RCC 7860 (cell line): ENCODE measurements around the gene NLN.
"Not testable (repeated sequence)": the region's sequence is repeated elsewhere in the genome, so short reads cannot be mapped to it uniquely, and the experiment has no call there.

Source experiments
- DNase-seq: peaks from one replicate; pipeline ENCODE4 v3.0.0-alpha.2; 2015; ENCODE audit warnings: low spot score
- FAIRE-seq: peaks from 2 replicates; lab custom pipeline; 2012; peaks lifted over from hg19 to GRCh38; lab: Jason Lieb, UNC

NLN gene

GRCh38 chr5:65805089-65805488, 83.1 kb downstream of the NLN start:
- no peak for FAIRE-seq
- DNase-seq: no peak

- DNase-seq, FAIRE-seq: not testable (repeated sequence)
These were observed 85.5 kb downstream of the NLN start for GRCh38 chr5:65807494-65807893.

GRCh38 chr5:65808251-65808741, 86.3 kb downstream of the NLN start:
- DNase-seq (no peak), FAIRE-seq (no peak)

GRCh38 chr5:65808818-65809217, 86.8 kb downstream of the NLN start:
- no peak for DNase-seq
- FAIRE-seq: no peak

- no peak for FAIRE-seq
- no peak for DNase-seq
These were observed 88.0 kb downstream of the NLN start for GRCh38 chr5:65809817-65810531.

GRCh38 chr5:65811004-65811403, 89.0 kb downstream of the NLN start:
- DNase-seq: peak; percentile 37
- peak; percentile 4 for FAIRE-seq

GRCh38 chr5:65811885-65812284, 89.9 kb downstream of the NLN start:
- no peak for DNase-seq
- no peak for FAIRE-seq

- FAIRE-seq (no peak), DNase-seq (no peak)
These were observed 90.6 kb downstream of the NLN start for GRCh38 chr5:65812648-65813047.

GRCh38 chr5:65813174-65813573, 91.2 kb downstream of the NLN start:
- DNase-seq: no peak
- no peak for FAIRE-seq

GRCh38 chr5:65815161-65815560, 93.2 kb downstream of the NLN start:
- no peak for DNase-seq
- no peak for FAIRE-seq

- FAIRE-seq (no peak), DNase-seq (no peak)
These were observed 94.7 kb downstream of the NLN start for GRCh38 chr5:65816729-65817128.

GRCh38 chr5:65817931-65818330, 95.9 kb downstream of the NLN start:
- DNase-seq (no peak), FAIRE-seq (no peak)

- FAIRE-seq: no peak
- DNase-seq: no peak
These were observed 96.6 kb downstream of the NLN start for GRCh38 chr5:65818592-65818991.

GRCh38 chr5:65819215-65819904, 97.4 kb downstream of the NLN start:
- FAIRE-seq (no peak), DNase-seq (no peak)

- FAIRE-seq (no peak), DNase-seq (no peak)
These were observed 97.9 kb downstream of the NLN start for GRCh38 chr5:65819905-65820240.

GRCh38 chr5:65820373-65820772, 98.4 kb downstream of the NLN start:
- FAIRE-seq (no peak), DNase-seq (no peak)

GRCh38 chr5:65821966-65822365, 100.0 kb downstream of the NLN start:
- no peak for DNase-seq
- no peak for FAIRE-seq

- DNase-seq (no peak), FAIRE-seq (no peak)
These were observed 100.7 kb downstream of the NLN start for GRCh38 chr5:65822710-65823109.

- peak; percentile 73 for FAIRE-seq
- DNase-seq: peak; percentile 55
These were observed 101.2 kb downstream of the NLN start for GRCh38 chr5:65823204-65823603.

- no peak for DNase-seq
- FAIRE-seq: no peak
These were observed 101.9 kb downstream of the NLN start for GRCh38 chr5:65823845-65824445.

GRCh38 chr5:65825408-65826328, 103.7 kb downstream of the NLN start:
- DNase-seq (no peak), FAIRE-seq (no peak)
